HG02840 (cell line): ENCODE data around the gene HLTF.
A peak's percentile ranks its signal among the peaks of the same experiment; 100 is the strongest.
"Not testable (repeated sequence)": the region's sequence is repeated elsewhere in the genome, so short reads cannot be mapped to it uniquely, and the experiment has no call there.

Experiments
- ATAC-seq: cut with Tn5 transposase; IDR thresholded peaks from one replicate; pipeline ENCODE4 v1.9.1; 2021; ENCODE audit warnings: mild to moderate bottlenecking, moderate library complexity, moderate number of reproducible peaks; ENCODE audit not compliant: unreplicated experiment, low FRiP score

The HLTF gene

GRCh38 chr3:149086232-149086988 is at the start of gene HLTF:
HLTF (minus strand) TSS chr3:149086533; CDS start chr3:149086336, 197 bp downstream.
- ATAC-seq: peak; percentile 99

GRCh38 chr3:149134575-149134974 is 48.2 kb upstream of the HLTF start:
- no peak for ATAC-seq

DNA sequence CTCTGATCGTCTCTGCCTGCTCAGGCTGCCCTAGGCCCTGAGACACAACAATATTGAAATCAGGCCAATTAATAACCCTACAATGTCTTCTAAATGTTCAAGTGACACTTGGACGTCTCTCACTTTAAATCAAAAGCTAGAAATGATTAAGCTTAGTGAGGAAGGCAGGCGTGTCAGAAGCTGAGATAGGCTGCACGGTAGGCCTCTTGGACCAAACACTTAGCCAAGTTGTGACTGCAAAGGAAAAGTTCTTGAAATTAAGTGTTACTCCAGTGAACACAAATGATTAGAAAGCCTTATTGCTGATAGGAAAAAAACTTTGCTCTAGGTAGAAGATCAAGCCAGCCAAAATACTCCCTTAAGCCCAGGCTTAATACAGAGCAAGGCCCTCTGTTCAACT is 45.3 kb upstream of the HLTF start:
- no peak for ATAC-seq

DNA sequence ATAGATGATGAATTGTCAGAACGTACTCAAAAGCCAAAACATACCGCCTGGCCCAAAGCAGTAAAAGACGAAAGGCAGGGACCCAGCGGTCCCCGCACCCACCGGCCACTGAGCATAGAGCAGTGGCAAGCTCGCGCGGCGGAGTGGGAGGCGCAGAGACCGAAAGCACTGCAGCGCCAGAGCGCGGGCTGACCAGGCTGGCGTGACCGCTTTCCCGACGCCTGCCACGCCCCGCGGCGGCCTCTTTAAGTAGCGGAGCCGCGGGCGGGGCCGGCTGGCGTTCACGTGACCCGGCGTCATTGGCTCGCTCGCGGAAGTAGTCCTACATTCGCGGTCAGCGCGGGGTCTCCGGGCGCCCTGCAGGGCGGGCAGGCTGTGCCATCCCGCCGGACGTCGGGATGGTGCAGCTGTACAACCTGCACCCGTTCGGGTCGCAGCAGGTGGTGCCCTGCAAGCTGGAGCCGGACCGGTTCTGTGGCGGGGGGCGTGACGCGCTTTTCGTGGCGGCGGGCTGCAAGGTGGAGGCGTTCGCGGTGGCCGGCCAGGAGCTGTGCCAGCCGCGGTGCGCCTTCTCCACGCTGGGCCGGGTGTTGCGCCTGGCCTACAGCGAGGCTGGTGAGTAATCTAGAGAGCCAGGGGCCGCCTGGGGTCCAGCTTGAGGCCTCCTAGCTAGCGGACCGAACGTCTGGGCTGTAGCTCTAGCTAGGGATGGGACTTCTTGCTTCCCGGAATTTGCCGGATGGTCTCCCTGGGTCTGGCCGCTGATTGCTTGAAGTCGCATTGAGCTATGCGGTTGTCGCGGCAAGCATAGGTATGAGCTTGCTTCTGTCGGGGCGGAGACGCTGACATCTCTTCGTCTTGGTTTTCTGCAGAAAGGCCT is 43.2 kb upstream of the HLTF start, which contains the start of gene HPS3:
TSS of gene HPS3 (plus strand) at position 313 of the 880 bp plus-strand sequence. CDS start at position 399, 86 bp downstream.
- peak; percentile 91 for ATAC-seq

- ATAC-seq: no peak
These were observed 42.5 kb upstream of the HLTF start for GRCh38 chr3:149128821-149129220.

- no peak for ATAC-seq
These were observed 36.6 kb upstream of the HLTF start for GRCh38 chr3:149122721-149123578.

DNA sequence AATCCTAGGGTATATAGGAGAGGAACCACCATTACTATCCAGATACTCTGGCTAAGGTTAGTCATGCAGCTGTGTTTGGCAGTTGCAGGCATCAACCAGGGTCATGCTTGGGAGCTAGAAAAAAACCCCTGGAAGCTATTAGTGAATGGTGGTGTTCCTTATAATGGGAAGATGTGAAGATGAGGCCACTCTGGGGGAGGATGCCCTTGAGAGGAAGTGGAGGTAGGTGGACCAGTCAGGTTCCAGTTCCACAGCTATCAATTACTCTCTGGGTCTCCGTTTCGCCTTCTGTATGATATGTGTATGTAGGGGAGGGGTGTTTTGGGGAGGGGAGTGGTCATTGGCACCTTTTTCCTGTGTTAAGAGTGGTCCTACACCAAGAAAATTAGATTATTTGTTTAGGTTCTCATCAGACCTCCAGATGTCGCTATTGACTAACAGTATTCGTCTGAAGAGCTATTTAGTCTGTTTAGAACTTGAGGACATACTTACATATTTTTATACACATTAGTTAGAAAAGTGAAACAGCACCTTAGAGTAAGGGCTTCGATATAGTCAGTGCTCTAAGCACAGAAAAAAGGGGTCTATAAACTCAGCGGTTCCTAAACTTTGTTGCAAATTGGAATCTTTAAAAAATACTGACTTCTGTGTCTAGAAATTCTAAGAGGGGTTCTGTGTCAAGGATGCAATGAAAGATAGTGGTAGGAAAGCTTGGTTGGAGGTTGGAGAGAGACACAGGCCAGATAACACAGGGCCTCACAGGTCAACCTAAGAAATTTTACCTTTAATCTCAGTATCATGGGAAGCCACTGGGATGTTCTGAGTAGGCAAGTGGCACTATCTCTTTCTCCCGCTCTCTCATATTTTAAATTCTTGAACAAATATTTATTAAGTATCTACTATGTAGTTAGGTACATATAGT is 34.0 kb upstream of the HLTF start:
- no peak for ATAC-seq

- ATAC-seq: no peak
These were observed 33.1 kb upstream of the HLTF start for GRCh38 chr3:149119466-149119865.

GRCh38 chr3:149118724-149119123 is 32.4 kb upstream of the HLTF start:
- no peak for ATAC-seq

GRCh38 chr3:149115114-149115513 is 28.8 kb upstream of the HLTF start:
- ATAC-seq: no peak

DNA sequence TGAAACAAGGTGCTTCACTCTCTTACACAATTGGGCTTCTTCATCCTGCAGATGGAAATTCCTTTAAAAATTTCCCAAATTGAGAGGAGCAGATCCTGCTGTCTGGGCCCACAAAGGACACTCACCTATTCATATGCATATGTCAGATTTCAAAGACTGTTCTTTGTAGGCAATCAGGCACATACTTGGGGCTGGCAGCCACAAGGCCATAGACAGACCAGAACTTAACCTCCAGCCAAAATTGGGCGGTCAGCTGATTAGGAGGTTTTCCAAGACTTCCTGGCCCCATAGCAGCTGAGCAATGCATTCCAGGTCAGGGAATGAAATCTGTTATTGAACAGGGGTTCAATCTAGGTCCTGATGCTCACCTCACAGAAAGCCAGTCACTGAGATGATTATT is 28.1 kb upstream of the HLTF start:
- ATAC-seq: no peak

DNA sequence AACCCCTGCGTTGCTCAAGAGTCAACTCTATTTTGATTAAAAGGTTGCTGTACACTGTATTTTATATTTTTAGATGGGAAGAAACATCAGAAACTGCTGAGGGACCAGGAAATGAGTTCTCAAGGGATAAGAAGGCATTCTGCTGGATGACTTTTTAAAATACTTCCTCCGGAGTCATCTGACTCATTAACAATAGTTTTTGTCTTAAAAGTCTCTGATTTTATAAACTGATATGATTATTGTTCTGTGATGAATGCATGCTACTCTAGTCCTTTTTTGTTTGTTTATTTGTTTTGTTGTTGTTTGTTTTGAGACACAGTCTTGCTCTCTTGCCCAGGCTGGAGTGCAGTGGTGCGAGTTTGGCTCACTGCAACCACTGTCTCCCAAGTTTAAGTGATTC is 18.2 kb upstream of the HLTF start:
- ATAC-seq: no peak

GRCh38 chr3:149101641-149102040 is 15.3 kb upstream of the HLTF start:
- no peak for ATAC-seq

- ATAC-seq: no peak
These were observed 14.8 kb upstream of the HLTF start for GRCh38 chr3:149101154-149101553.

DNA sequence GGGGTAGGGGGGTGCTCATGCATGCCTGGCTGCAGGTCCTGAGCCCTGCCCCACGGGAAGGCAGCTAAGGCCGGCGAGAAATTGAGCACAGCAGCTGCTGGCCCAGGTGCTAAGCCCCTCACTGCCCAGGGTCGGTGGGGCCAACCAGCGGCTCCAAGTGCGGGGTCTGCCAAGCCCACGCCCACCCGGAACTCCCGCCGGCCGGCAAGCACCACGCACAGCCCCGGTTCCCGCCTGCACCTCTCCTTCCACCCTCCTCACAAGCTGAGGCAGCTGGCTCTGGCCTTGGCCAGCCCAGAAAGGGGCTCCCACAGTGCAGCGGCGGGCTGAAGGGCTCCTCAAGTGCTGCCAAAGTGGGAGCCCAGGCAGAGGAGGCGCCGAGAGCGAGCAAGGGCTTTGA is 11.7 kb upstream of the HLTF start:
- not testable (repeated sequence) for ATAC-seq

DNA sequence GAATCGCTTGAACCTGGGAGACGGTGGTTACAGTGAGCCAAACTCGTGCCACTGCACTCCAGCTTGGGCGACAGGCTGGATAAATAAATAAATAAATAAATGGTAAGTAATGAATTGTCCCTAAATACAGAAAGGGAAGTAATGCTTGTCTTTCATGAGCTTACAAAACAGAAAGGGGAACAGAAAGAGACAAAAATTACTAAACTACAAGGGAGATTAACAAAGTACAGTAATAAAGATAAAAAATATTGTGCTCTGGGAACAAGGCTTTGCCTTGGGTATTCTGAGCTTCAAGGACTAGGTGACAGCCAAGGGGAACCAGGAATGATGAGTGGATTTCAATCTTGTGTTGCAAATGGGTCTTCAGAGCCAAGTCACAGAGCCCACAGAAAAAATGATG is 9.2 kb upstream of the HLTF start:
- peak; percentile 80 for ATAC-seq

- no peak for ATAC-seq
These were observed 5.7 kb upstream of the HLTF start for GRCh38 chr3:149091983-149092382.

DNA sequence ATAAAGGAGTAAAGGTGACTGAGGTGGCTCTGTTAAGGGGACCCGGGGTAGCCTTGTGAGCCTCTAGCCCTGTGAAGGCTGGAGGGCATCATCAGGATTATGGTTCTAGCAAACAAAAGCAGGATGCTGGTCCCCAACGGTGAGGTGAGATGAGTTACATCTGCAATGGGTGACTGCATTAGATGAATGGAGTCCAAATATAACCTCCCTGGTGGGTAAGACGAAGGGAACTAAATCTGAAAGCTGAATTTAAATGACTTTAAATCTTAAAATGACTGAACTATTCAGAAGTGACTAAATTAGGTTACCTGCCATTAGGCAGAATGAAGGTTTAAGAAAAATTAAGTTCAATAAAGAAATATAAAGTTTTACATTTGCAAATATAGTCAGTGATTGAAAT is 4.6 kb upstream of the HLTF start:
- ATAC-seq: no peak

GRCh38 chr3:149090461-149090860 is 4.1 kb upstream of the HLTF start:
- ATAC-seq: no peak

- ATAC-seq: no peak
These were observed 3.1 kb upstream of the HLTF start for GRCh38 chr3:149089395-149089794.
